ENCODE results near the gene PPL.

Gene PPL

GRCh38 chr16:4890686-4891085 is 46.3 kb downstream of the PPL start:
- TF ChIP-seq CTCF (IDR thresholded peaks at IDR 0.05; ENCODE audit: borderline replicate concordance, control extremely low read depth, extremely low read depth, insufficient read depth, missing control alignments) = no peak
- no peak for DNase-seq (ENCODE audit: low spot score)
- in situ Hi-C loops (cut with MboI; ENCODE audit: low sequenced_read_pairs, unreplicated experiment) = no loop called here

DNA sequence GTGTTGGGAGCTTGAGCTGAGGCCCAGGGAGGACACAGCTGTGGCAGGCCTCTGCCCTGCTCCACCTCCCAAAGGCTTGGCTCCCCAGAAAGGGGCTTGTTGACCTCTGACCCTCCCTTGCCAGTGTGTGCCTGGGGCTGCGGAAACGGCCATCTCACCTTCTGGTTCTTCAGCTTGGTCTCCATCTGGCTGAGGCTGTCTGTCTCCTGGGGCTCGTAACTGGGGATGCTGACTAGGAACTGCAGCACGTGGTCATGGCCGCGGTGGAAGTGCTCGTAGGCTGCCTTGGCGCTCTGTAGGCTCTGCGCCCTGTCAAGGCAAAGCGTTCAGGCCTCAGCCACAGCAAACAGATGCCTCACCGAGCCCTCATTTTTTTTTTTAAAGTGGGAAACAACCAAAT is 46.9 kb downstream of the PPL start:
- in situ Hi-C loops (cut with MboI; ENCODE audit: low sequenced_read_pairs, unreplicated experiment) = no loop called here
- DNase-seq (ENCODE audit: low spot score) = no peak
- TF ChIP-seq CTCF (IDR thresholded peaks at IDR 0.05; ENCODE audit: borderline replicate concordance, control extremely low read depth, extremely low read depth, insufficient read depth, missing control alignments) = no peak

- in situ Hi-C loops (cut with MboI; ENCODE audit: low sequenced_read_pairs, unreplicated experiment) = no loop called here
- no peak for DNase-seq (ENCODE audit: low spot score)
- TF ChIP-seq CTCF (IDR thresholded peaks at IDR 0.05; ENCODE audit: borderline replicate concordance, control extremely low read depth, extremely low read depth, insufficient read depth, missing control alignments) = no peak
Observed at GRCh38 chr16:4888428-4889135, 48.4 kb downstream of the PPL start.

- TF ChIP-seq CTCF (IDR thresholded peaks at IDR 0.05; ENCODE audit: borderline replicate concordance, control extremely low read depth, extremely low read depth, insufficient read depth, missing control alignments) = no peak
- DNase-seq (ENCODE audit: low spot score) = no peak
- in situ Hi-C loops (cut with MboI; ENCODE audit: low sequenced_read_pairs, unreplicated experiment) = no loop called here
Observed at GRCh38 chr16:4886151-4886550, 50.8 kb downstream of the PPL start.

GRCh38 chr16:4884972-4885874 is 51.7 kb downstream of the PPL start:
- DNase-seq (ENCODE audit: low spot score) = no peak
- no peak for TF ChIP-seq CTCF (IDR thresholded peaks at IDR 0.05; ENCODE audit: borderline replicate concordance, control extremely low read depth, extremely low read depth, insufficient read depth, missing control alignments)
- in situ Hi-C loops (cut with MboI; ENCODE audit: low sequenced_read_pairs, unreplicated experiment) = no loop called here

DNA sequence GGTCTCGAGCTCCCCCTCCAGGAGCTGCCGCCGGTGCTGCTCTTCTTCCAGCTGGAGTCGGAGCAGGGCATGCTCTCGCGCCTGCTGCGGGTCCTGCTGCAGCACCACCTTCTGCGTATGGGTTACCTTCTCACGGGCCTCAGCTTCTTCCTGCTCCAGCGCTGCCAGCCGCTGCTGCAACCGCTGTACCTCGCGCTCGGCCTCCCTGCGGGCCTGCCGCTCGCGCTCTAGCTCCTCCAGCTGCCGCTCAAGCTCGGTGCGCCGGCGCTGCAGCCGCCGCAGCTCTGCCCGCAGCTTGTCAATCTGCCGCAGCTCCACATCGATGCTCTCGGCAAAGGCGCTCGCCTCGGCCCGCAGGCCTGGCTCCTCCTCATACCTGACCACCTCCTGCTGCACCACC is 52.7 kb downstream of the PPL start:
- TF ChIP-seq CTCF (IDR thresholded peaks at IDR 0.05; ENCODE audit: borderline replicate concordance, control extremely low read depth, extremely low read depth, insufficient read depth, missing control alignments) = no peak
- DNase-seq (ENCODE audit: low spot score) = no peak
- in situ Hi-C loops (cut with MboI; ENCODE audit: low sequenced_read_pairs, unreplicated experiment) = no loop called here

All from GM13976 (cell line).